Fibroblast of lung (primary cell): ENCODE measurements around the gene ARPC5L. TPM values are rescaled to one million over a fixed set of nuclear protein-coding genes. Genes with fewer than 3 reads are reported as not detected.
"Not testable (repeated sequence)": the region's sequence is repeated elsewhere in the genome, so short reads cannot be mapped to it uniquely, and the experiment has no call there.

Source experiments
- DNase-seq, 2 donors: peaks; one replicate each; pipeline versions ENCODE4 v3.0.0 to v3.0.0-alpha.2; 2010; ENCODE audit warnings: low read depth in 2 of 2
- H2AFZ ChIP-seq: 2 replicates; pipeline ENCODE4 v1.5.1; 2012; ENCODE audit warnings: low read length, control low read depth, inconsistent platforms
- H3K27ac ChIP-seq: 2 replicates; pipeline ENCODE4 v1.5.1; 2011; ENCODE audit warnings: low read length, control low read depth; ENCODE audit not compliant: insufficient read depth
- H3K27me3 ChIP-seq: 2 replicates; pipeline ENCODE4 v1.5.1; 2011; ENCODE audit warnings: mild to moderate bottlenecking, low read length; ENCODE audit not compliant: control insufficient read depth, insufficient read depth
- H3K36me3 ChIP-seq: 2 replicates; pipeline ENCODE4 v1.5.1; 2011; ENCODE audit warnings: low read length; ENCODE audit not compliant: control insufficient read depth, insufficient read depth
- H3K4me1 ChIP-seq: 2 replicates; pipeline ENCODE4 v1.5.1; 2011; ENCODE audit warnings: low read length; ENCODE audit not compliant: control insufficient read depth, insufficient read depth; ENCODE audit errors: extremely low read depth
- H3K4me2 ChIP-seq: 2 replicates; pipeline ENCODE4 v1.5.1; 2011; ENCODE audit warnings: low read length, control low read depth; ENCODE audit not compliant: insufficient read depth; ENCODE audit errors: extremely low read depth
- H3K4me3 ChIP-seq, 4 experiments: fragments of 200-600 bp in 1 of 4; sonication (generic) in 1 of 4; replicated peaks in 1 of 4; 2 replicates each; pipeline ENCODE4 v1.5.1; 2011 to 2016; ENCODE audit warnings: low read length in 4 of 4, low read depth in 3 of 4, mild to moderate bottlenecking in 3 of 4, control low read depth in 2 of 4, inconsistent platforms in 1 of 4, mixed read lengths in 1 of 4; ENCODE audit not compliant: insufficient read depth in 1 of 4; ENCODE audit errors: control extremely low read depth in 1 of 4
- H3K79me2 ChIP-seq: 2 replicates; pipeline ENCODE4 v1.5.1; 2012; ENCODE audit warnings: mild to moderate bottlenecking, low read length, inconsistent platforms; ENCODE audit not compliant: control insufficient read depth, insufficient read depth
- H3K9ac ChIP-seq: 2 replicates; pipeline ENCODE4 v1.5.1; 2011; ENCODE audit warnings: mild to moderate bottlenecking, low read length, control low read depth; ENCODE audit not compliant: insufficient read depth
- H3K9me3 ChIP-seq: 2 replicates; pipeline ENCODE4 v1.5.1; 2012; ENCODE audit warnings: low read depth, low read length; ENCODE audit not compliant: control insufficient read depth, insufficient read depth
- H4K20me1 ChIP-seq: 2 replicates; pipeline ENCODE4 v1.5.1; 2011; ENCODE audit warnings: low read length; ENCODE audit not compliant: control insufficient read depth, insufficient read depth; ENCODE audit errors: extremely low read depth
- CTCF ChIP-seq, 2 donors: IDR thresholded peaks in 1 of 2; conservative IDR thresholded peaks in 1 of 2; 1 replicate in 1 of 2; 2 replicates in 1 of 2; pipeline ENCODE4 v1.5.1; 2011 to 2012; ENCODE audit warnings: low read length in 2 of 2, control low read depth in 1 of 2, inconsistent platforms in 1 of 2, low read depth in 1 of 2, mild to moderate bottlenecking in 1 of 2
- EZH2 ChIP-seq: IDR thresholded peaks from 2 replicates; pipeline ENCODE4 v1.5.1; 2012; ENCODE audit warnings: low read length, control low read depth, mild to moderate bottlenecking; ENCODE audit errors: missing control alignments
- polyA plus RNA-seq, 2 donors: library from polyadenylated mRNA; depleted of rRNA in 1 of 2; stranded (reverse) in 1 of 2; unstranded in 1 of 2; fragments of >200 nt; gene quantifications; 2 replicates each; pipeline ENCODE4 v1.2.1, GENCODE V29; 2011 to 2012; ENCODE audit warnings: missing spikeins in 1 of 2
- total RNA-seq: library from RNA; depleted of rRNA; stranded (reverse); fragments of >200 nt; gene quantifications from 2 replicates; pipeline ENCODE4 v1.2.1, GENCODE V29; 2014

ARPC5L gene
- total and polyA plus RNA-seq, 2 donors (not counting 1 experiment from before 2014, with no cell fraction given) = 13.2 to 48.9 TPM

GRCh38 chr9:124838567-124839275, 23.2 kb upstream of the ARPC5L start:
- H3K4me1 ChIP-seq = peaks cover 12% of the 10 kb centered on the region
- not testable (repeated sequence) for H2AFZ ChIP-seq, H3K9me3 ChIP-seq, H4K20me1 ChIP-seq, H3K79me2 ChIP-seq, H3K4me3 ChIP-seq, H3K9ac ChIP-seq, DNase-seq, H3K27me3 ChIP-seq, H3K4me2 ChIP-seq, H3K36me3 ChIP-seq, H3K27ac ChIP-seq

- peak in 1 of 2 donors; percentile 46 for DNase-seq
- no peaks in the 10 kb centered on the region for H3K36me3 ChIP-seq
- H2AFZ ChIP-seq = no peak overlapping the region
- H3K9me3 ChIP-seq = no peaks in the 10 kb centered on the region
- peaks cover 8% of the 10 kb centered on the region for H3K4me1 ChIP-seq
- H3K79me2 ChIP-seq = no peaks in the 10 kb centered on the region
- no peak overlapping the region for H3K9ac ChIP-seq
- no peaks in the 10 kb centered on the region for H3K27me3 ChIP-seq
- TF ChIP-seq EZH2 (no peak), CTCF (conservative IDR thresholded peaks at IDR 0.05 in 1 of 2, IDR thresholded peaks at IDR 0.05 in 1 of 2; ENCODE audit: low read depth in 1 of 2, low read length in 2 of 2) (peak; percentile 42 to 64)
- H3K4me3 ChIP-seq = no peak overlapping the region
- no peak overlapping the region for H3K27ac ChIP-seq
- no peaks in the 10 kb centered on the region for H4K20me1 ChIP-seq
- H3K4me2 ChIP-seq = no peak overlapping the region
These were observed 22.2 kb upstream of the ARPC5L start for GRCh38 chr9:124839612-124840299.

GRCh38 chr9:124840300-124840833, 21.6 kb upstream of the ARPC5L start:
- Histone ChIP-seq H3K36me3 (no peaks in the 10 kb centered on the region), H3K4me2 (no peak overlapping the region), H2AFZ (no peak overlapping the region), H3K79me2 (no peaks in the 10 kb centered on the region), H3K9me3 (no peaks in the 10 kb centered on the region), H3K27ac (no peak overlapping the region), H3K4me3 (no peak overlapping the region), H3K9ac (no peak overlapping the region), H4K20me1 (no peaks in the 10 kb centered on the region), H3K4me1 (peaks cover 2% of the 10 kb centered on the region), H3K27me3 (no peaks in the 10 kb centered on the region)
- DNase-seq = no peak
- peak in 1 of 2 donors; percentile 43 for TF ChIP-seq CTCF (conservative IDR thresholded peaks at IDR 0.05 in 1 of 2, IDR thresholded peaks at IDR 0.05 in 1 of 2; ENCODE audit: low read depth in 1 of 2, low read length in 2 of 2)
- no peak for TF ChIP-seq EZH2
